HCT116 (cell line): Measurements from ENCODE around the gene MDFI. TPM values are rescaled to one million over a fixed set of nuclear protein-coding genes. Genes with fewer than 3 reads are reported as not detected.

ENCODE experiments used
- ATAC-seq: fragments of 200-7000 bp; cut with Tn5 transposase; 2 replicates; pipeline ENCODE4 v1.9.1; 2020; ENCODE audit warnings: mild to moderate bottlenecking, moderate library complexity
- BruUV-seq: library from RNA; stranded (reverse); fragments of 400-500 nt; replicated peaks from 2 replicates; lab custom pipeline; 2021; lab: Mats Ljungman, UMichigan
- CTCF ChIA-PET: fragments of 300-600 bp; sonication (Branson Sonifier 250); formaldehyde crosslinking; loops from one replicate; lab custom pipeline; 2021; ENCODE audit warnings: antibody characterized with exemption; lab: Charles Lee
- POLR2A ChIA-PET: fragments of 300-600, 350-600 bp; sonication (Branson Sonifier 250); formaldehyde crosslinking; loops from one replicate; lab custom pipeline; 2021; ENCODE audit warnings: antibody characterized with exemption; lab: Charles Lee
- RAD21 ChIA-PET, 2 experiments: fragments of 300-600 bp; sonication (Branson Sonifier 250); formaldehyde crosslinking; loops; one replicate each; lab custom pipeline; 2023; ENCODE audit warnings: low total read pairs in 2 of 2; ENCODE audit not compliant: uncharacterized antibody in 2 of 2, unreplicated experiment in 2 of 2, low non-redundant PET in 1 of 2; lab: Charles Lee
- DNase-seq: peaks from one replicate; pipeline ENCODE4 v3.0.0-alpha.2; 2010; ENCODE audit warnings: low read depth, low spot score
- H2AFZ ChIP-seq: fragments of 200-600 bp; shearing (Covaris generic), sonication (generic); 2 replicates; pipeline ENCODE4 v1.6.1; 2017; ENCODE audit warnings: low read depth, mixed run types, mixed read lengths, antibody characterized with exemption, low read length; ENCODE audit not compliant: poor library complexity, severe bottlenecking
- H3K27ac ChIP-seq: 2 replicates; pipeline ENCODE4 v1.5.1; 2012; ENCODE audit warnings: low read depth, low read length
- H3K27me3 ChIP-seq: fragments of 200-600 bp; sonication (generic); 2 replicates; pipeline ENCODE4 v1.6.1; 2016; ENCODE audit warnings: mixed run types, low read length, mixed read lengths; ENCODE audit not compliant: insufficient read depth
- H3K36me3 ChIP-seq, 2 experiments: fragments of 200-500 bp in 1 of 2; fragments of 200-600 bp in 1 of 2; sonication (Bioruptor generic) in 1 of 2; sonication (generic) in 1 of 2; 2 replicates each; pipeline versions ENCODE4 v1.5.1 to v1.6.1; 2014 to 2016; ENCODE audit warnings: low read length in 2 of 2, inconsistent platforms in 1 of 2, mixed read lengths in 1 of 2, mixed run types in 1 of 2; ENCODE audit not compliant: insufficient read depth in 2 of 2, control insufficient read depth in 1 of 2
- H3K4me1 ChIP-seq, 2 experiments: fragments of 200-600 bp in 1 of 2; sonication (generic) in 1 of 2; 2 replicates each; pipeline versions ENCODE4 v1.5.1 to v1.6.1; 2012 to 2017; ENCODE audit warnings: low read length in 2 of 2, inconsistent platforms in 1 of 2, mild to moderate bottlenecking in 1 of 2, mixed read lengths in 1 of 2, mixed run types in 1 of 2, moderate library complexity in 1 of 2; ENCODE audit not compliant: insufficient read depth in 2 of 2, control insufficient read depth in 1 of 2
- H3K4me2 ChIP-seq: fragments of 200-600 bp; sonication (generic); 2 replicates; pipeline ENCODE4 v1.6.1; 2017; ENCODE audit warnings: mixed run types, low read length, mixed read lengths
- H3K4me3 ChIP-seq, 2 experiments: fragments of 200-600 bp in 1 of 2; sonication (generic) in 1 of 2; replicated peaks in 1 of 2; 2 replicates each; pipeline ENCODE4 v1.5.1; 2011 to 2016; ENCODE audit warnings: low read length in 2 of 2, control low read depth in 1 of 2, low read depth in 1 of 2, mild to moderate bottlenecking in 1 of 2, mixed read lengths in 1 of 2, mixed run types in 1 of 2
- H3K79me2 ChIP-seq: fragments of 200-600 bp; sonication (generic); 2 replicates; pipeline ENCODE4 v1.6.1; 2017; ENCODE audit warnings: mild to moderate bottlenecking, mixed run types, low read length, moderate library complexity, mixed read lengths; ENCODE audit not compliant: insufficient read depth
- H3K9ac ChIP-seq: fragments of 200-600 bp; sonication (generic); 2 replicates; pipeline ENCODE4 v1.6.1; 2016; ENCODE audit warnings: low read length, mixed read lengths
- H3K9me2 ChIP-seq: fragments of 200-600 bp; sonication (generic), shearing (Covaris generic); 2 replicates; pipeline ENCODE4 v1.6.1; 2017; ENCODE audit warnings: mixed run types, mild to moderate bottlenecking, moderate library complexity; ENCODE audit not compliant: insufficient read depth
- H3K9me3 ChIP-seq, 2 experiments: fragments of 200-500 bp in 1 of 2; fragments of 200-600 bp in 1 of 2; sonication (Bioruptor generic) in 1 of 2; sonication (generic) in 1 of 2; 2 replicates each; pipeline ENCODE4 v1.6.1; 2014 to 2017; ENCODE audit warnings: low read length in 2 of 2, mixed read lengths in 2 of 2, inconsistent platforms in 1 of 2, low read depth in 1 of 2, mild to moderate bottlenecking in 1 of 2, mixed run types in 1 of 2, moderate library complexity in 1 of 2; ENCODE audit not compliant: control insufficient read depth in 1 of 2, insufficient read depth in 1 of 2
- H4K20me1 ChIP-seq: fragments of 200-600 bp; sonication (generic), shearing (Covaris generic); 2 replicates; pipeline ENCODE4 v1.6.1; 2017; ENCODE audit warnings: mixed run types, mild to moderate bottlenecking, moderate library complexity; ENCODE audit not compliant: insufficient read depth
- CBX3 ChIP-seq: IDR thresholded peaks from 2 replicates; pipeline ENCODE4 v1.6.1; 2012; ENCODE audit warnings: low read depth
- CEBPB ChIP-seq: IDR thresholded peaks from 2 replicates; pipeline ENCODE4 v1.6.1; 2012; ENCODE audit warnings: low read depth
- EGR1 ChIP-seq: IDR thresholded peaks from 2 replicates; pipeline ENCODE4 v1.6.1; 2012; ENCODE audit warnings: low read depth
- ELF1 ChIP-seq: IDR thresholded peaks from 2 replicates; pipeline ENCODE4 v1.6.1; 2012; ENCODE audit warnings: low read depth, borderline replicate concordance
- EZH2 ChIP-seq: fragments of 200-600 bp; sonication (generic); IDR thresholded peaks from 2 replicates; pipeline ENCODE4 v1.6.1; 2017; ENCODE audit warnings: antibody characterized with exemption, mixed run types
- MAX ChIP-seq: IDR thresholded peaks from 2 replicates; pipeline ENCODE4 v1.6.1; 2012
- POLR2A ChIP-seq: IDR thresholded peaks from 2 replicates; pipeline ENCODE4 v1.7.0; 2011; ENCODE audit warnings: borderline replicate concordance; ENCODE audit not compliant: insufficient read depth, insufficient read length; ENCODE audit errors: extremely low read depth
- POLR2AphosphoS5 ChIP-seq: IDR thresholded peaks from 2 replicates; pipeline ENCODE4 v1.6.1; 2011; ENCODE audit warnings: mild to moderate bottlenecking, low read depth, low read length, moderate library complexity
- RAD21 ChIP-seq: IDR thresholded peaks from 2 replicates; pipeline ENCODE4 v1.6.1; 2012; ENCODE audit warnings: low read depth, mild to moderate bottlenecking
- REST ChIP-seq: IDR thresholded peaks from 2 replicates; pipeline ENCODE4 v1.6.1; 2012; ENCODE audit warnings: low read depth
- SIN3A ChIP-seq: IDR thresholded peaks from 2 replicates; pipeline ENCODE4 v1.6.1; 2012; ENCODE audit warnings: low read depth
- SP1 ChIP-seq: IDR thresholded peaks from 2 replicates; pipeline ENCODE4 v1.6.1; 2012; ENCODE audit warnings: low read depth
- TCF7L2 ChIP-seq: IDR thresholded peaks from 2 replicates; pipeline ENCODE4 v1.7.0; 2011; ENCODE audit warnings: borderline replicate concordance, inconsistent platforms; ENCODE audit not compliant: insufficient read depth, insufficient read length; ENCODE audit errors: extremely low read depth
- YY1 ChIP-seq: IDR thresholded peaks from 2 replicates; pipeline ENCODE4 v1.6.1; 2011; ENCODE audit warnings: low read length, low read depth, moderate library complexity, mild to moderate bottlenecking; ENCODE audit not compliant: insufficient replicate concordance; ENCODE audit errors: extremely low read depth
- ZFX ChIP-seq: fragments of 450-650 bp; IDR thresholded peaks from 2 replicates; pipeline ENCODE4 v1.6.1; 2017
- ZNF274 ChIP-seq: fragments of 200-500 bp; sonication (Bioruptor generic); IDR thresholded peaks from 2 replicates; pipeline ENCODE4 v1.6.1; 2014; ENCODE audit warnings: mild to moderate bottlenecking, low read depth, low read length, inconsistent platforms
- intact Hi-C: fragments of 100-400 bp; cut with micrococcal nuclease; formaldehyde crosslinking; loops from 2 replicates; pipeline ENCODE4 v1.10.0; 2022
- total RNA-seq: library from RNA; stranded (reverse); gene quantifications from one replicate; pipeline ENCODE4 v1.2.1, GENCODE V29; 2021; ENCODE audit not compliant: unreplicated experiment
- TF ChIP-seq, protein P1 (sequence below): IDR thresholded peaks from 2 replicates; pipeline ENCODE4 v1.6.1; 2012
- TF ChIP-seq, protein P2 (sequence below): IDR thresholded peaks from 2 replicates; pipeline ENCODE4 v1.6.1; 2011; ENCODE audit warnings: mild to moderate bottlenecking, low read length, moderate library complexity; ENCODE audit not compliant: insufficient replicate concordance; ENCODE audit errors: extremely low read depth

Gene MDFI
- total RNA-seq, 1 experiment from 2014 or later: 35.5 TPM

DNA sequence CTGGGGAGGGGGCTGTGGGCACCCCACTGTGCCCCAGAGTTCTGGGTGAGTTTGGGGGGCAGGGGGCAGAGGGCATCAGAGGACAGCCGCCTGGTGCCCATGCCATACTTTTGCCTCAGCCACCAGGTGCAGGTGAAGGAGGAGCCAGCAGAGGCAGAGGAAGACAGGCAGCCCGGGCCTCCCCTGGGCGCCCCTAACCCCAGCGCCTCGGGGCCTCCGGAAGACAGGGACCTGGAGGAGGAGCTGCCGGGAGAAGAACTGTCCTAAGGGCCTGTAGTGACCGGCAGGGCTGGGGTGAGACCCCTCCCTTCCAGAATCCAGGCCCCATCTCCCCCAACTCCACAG lies 39.6 kb upstream of the MDFI start:
- intact Hi-C loops: no loop called here
- Histone ChIP-seq H3K4me1 (peaks cover 3 to 12% of the 10 kb centered on the region in 2 experiments; a peak in 3 of 4 replicates), H3K27ac (no peak overlapping the region), H3K36me3 (peaks cover 0 to 4% of the 10 kb centered on the region in 2 experiments; a peak in 1 of 4 replicates), H3K9ac (no peak overlapping the region), H3K4me2 (no peak overlapping the region), H3K9me2 (no peaks in the 10 kb centered on the region), H3K79me2 (no peaks in the 10 kb centered on the region), H2AFZ (no peak overlapping the region), H4K20me1 (no peaks in the 10 kb centered on the region), H3K4me3 (no peak overlapping the region), H3K27me3 (no peaks in the 10 kb centered on the region), H3K9me3 (no peaks in the 10 kb centered on the region)
- ChIA-PET CTCF (no interaction called here), POLR2A (no interaction called here), RAD21 (no interaction called here)
- TF ChIP-seq, protein P1, sequence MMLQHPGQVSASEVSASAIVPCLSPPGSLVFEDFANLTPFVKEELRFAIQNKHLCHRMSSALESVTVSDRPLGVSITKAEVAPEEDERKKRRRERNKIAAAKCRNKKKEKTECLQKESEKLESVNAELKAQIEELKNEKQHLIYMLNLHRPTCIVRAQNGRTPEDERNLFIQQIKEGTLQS: no peak
- TF ChIP-seq MAX (no peak), EZH2 (no peak), CEBPB (no peak), EGR1 (no peak), ELF1 (no peak), CBX3 (no peak), SP1 (no peak), ZFX (no peak), REST (no peak), SIN3A (no peak), RAD21 (no peak), POLR2A (no peak), TCF7L2 (no peak), YY1 (no peak), ZNF274 (no peak), POLR2AphosphoS5 (no peak)
- TF ChIP-seq, protein P2, sequence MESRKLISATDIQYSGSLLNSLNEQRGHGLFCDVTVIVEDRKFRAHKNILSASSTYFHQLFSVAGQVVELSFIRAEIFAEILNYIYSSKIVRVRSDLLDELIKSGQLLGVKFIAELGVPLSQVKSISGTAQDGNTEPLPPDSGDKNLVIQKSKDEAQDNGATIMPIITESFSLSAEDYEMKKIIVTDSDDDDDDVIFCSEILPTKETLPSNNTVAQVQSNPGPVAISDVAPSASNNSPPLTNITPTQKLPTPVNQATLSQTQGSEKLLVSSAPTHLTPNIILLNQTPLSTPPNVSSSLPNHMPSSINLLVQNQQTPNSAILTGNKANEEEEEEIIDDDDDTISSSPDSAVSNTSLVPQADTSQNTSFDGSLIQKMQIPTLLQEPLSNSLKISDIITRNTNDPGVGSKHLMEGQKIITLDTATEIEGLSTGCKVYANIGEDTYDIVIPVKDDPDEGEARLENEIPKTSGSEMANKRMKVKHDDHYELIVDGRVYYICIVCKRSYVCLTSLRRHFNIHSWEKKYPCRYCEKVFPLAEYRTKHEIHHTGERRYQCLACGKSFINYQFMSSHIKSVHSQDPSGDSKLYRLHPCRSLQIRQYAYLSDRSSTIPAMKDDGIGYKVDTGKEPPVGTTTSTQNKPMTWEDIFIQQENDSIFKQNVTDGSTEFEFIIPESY: no peak
- ATAC-seq: no peak
- BruUV-seq: no TSS peak
- DNase-seq: no peak
